ENCODE data around the gene CENPV. TPM values are rescaled to one million over a fixed set of nuclear protein-coding genes. Genes with fewer than 3 reads are reported as not detected.

CENPV gene
- total RNA-seq, 1 donor from 2014 or later, result 38.8 TPM

DNA sequence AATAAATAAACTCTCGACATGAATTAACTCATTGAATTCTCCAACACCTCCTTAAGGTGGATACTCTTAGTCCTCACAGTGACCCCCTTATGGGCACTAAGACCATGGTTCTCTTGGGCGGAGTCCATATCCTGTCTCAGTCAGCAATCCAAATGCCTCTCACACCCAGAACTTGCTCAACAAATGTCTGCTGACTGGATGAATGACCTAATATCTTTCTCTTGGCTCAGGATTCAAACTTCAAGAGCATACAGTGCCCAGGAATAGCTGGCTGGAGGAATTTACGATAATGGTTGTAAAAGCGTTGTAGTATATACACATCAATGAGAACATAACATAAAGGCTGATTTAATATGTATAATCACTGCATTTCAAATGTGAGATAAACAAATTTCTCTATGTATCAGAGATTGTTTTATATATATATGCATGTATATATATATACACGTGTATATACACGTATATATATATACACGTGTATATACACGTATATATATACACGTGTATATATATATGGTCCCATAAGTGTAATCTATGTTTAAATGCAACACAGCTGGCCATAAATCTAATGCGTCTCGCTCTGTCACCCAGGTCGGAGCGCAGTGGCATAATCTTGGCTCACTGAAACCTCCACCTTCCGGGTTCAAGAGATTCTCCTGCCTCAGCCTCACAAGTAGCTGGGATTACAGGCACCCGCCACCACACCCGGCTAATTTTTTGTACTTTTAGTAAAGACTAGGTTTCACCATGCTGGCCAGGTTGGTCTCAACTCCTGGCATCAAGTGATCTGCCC is 21.1 kb upstream of the CENPV start:
- Histone ChIP-seq H3K9ac (ENCODE audit: low read length) (no peak overlapping the region), H2AFZ (ENCODE audit: low read depth, low read length) (no peak overlapping the region), H3K27ac (ENCODE audit: low read depth, low read length) (no peak overlapping the region), H3K9me3 (ENCODE audit: insufficient read depth, low read depth, low read length) (no peaks in the 10 kb centered on the region), H3K27me3 (ENCODE audit: insufficient read depth, low read length) (no peaks in the 10 kb centered on the region), H3K4me1 (ENCODE audit: insufficient read depth, low read length) (no peaks in the 10 kb centered on the region), H3K79me2 (ENCODE audit: insufficient read depth, low read length) (no peaks in the 10 kb centered on the region), H3K4me2 (ENCODE audit: low read length) (no peak overlapping the region), H3K36me3 (ENCODE audit: insufficient read depth, low read length) (no peaks in the 10 kb centered on the region), H4K20me1 (ENCODE audit: insufficient read depth, low read length) (no peaks in the 10 kb centered on the region), H3K4me3 (ENCODE audit: insufficient read depth, low read depth, low read length) (no peak overlapping the region)
- Mint-ChIP-seq H3K27me3 (ENCODE audit: low read depth, unreplicated experiment) (no peaks in the 10 kb centered on the region), H3K36me3 (ENCODE audit: low read depth, unreplicated experiment) (no peaks in the 10 kb centered on the region), H3K9me3 (ENCODE audit: unreplicated experiment) (no peaks in the 10 kb centered on the region), H3K4me1 (ENCODE audit: low read depth, unreplicated experiment) (no peaks in the 10 kb centered on the region), H3K27ac (ENCODE audit: unreplicated experiment) (no peak overlapping the region), H3K4me3 (ENCODE audit: unreplicated experiment) (no peak overlapping the region)
- FAIRE-seq (no peak), DNase-seq (ENCODE audit: low read depth) (peak; percentile 54)
- TF ChIP-seq, protein P1, sequence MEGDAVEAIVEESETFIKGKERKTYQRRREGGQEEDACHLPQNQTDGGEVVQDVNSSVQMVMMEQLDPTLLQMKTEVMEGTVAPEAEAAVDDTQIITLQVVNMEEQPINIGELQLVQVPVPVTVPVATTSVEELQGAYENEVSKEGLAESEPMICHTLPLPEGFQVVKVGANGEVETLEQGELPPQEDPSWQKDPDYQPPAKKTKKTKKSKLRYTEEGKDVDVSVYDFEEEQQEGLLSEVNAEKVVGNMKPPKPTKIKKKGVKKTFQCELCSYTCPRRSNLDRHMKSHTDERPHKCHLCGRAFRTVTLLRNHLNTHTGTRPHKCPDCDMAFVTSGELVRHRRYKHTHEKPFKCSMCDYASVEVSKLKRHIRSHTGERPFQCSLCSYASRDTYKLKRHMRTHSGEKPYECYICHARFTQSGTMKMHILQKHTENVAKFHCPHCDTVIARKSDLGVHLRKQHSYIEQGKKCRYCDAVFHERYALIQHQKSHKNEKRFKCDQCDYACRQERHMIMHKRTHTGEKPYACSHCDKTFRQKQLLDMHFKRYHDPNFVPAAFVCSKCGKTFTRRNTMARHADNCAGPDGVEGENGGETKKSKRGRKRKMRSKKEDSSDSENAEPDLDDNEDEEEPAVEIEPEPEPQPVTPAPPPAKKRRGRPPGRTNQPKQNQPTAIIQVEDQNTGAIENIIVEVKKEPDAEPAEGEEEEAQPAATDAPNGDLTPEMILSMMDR (IDR thresholded peaks at IDR 0.05; ENCODE audit: insufficient read depth, low read depth, low read length), result no peak
- TF ChIP-seq EZH2 (IDR thresholded peaks at IDR 0.05; ENCODE audit: insufficient read depth, low read length), result no peak

GRCh38 chr17:16371742-16372141 is 18.5 kb upstream of the CENPV start:
- Histone ChIP-seq H3K79me2 (ENCODE audit: insufficient read depth, low read length) (no peaks in the 10 kb centered on the region), H3K9ac (ENCODE audit: low read length) (no peak overlapping the region), H2AFZ (ENCODE audit: low read depth, low read length) (no peak overlapping the region), H3K27me3 (ENCODE audit: insufficient read depth, low read length) (no peaks in the 10 kb centered on the region), H3K9me3 (ENCODE audit: insufficient read depth, low read depth, low read length) (no peaks in the 10 kb centered on the region), H4K20me1 (ENCODE audit: insufficient read depth, low read length) (no peaks in the 10 kb centered on the region), H3K4me2 (ENCODE audit: low read length) (no peak overlapping the region), H3K4me1 (ENCODE audit: insufficient read depth, low read length) (no peaks in the 10 kb centered on the region), H3K36me3 (ENCODE audit: insufficient read depth, low read length) (no peaks in the 10 kb centered on the region), H3K27ac (ENCODE audit: low read depth, low read length) (no peak overlapping the region), H3K4me3 (ENCODE audit: insufficient read depth, low read depth, low read length) (no peak overlapping the region)
- peak; percentile 59 for DNase-seq (ENCODE audit: low read depth)
- no peak overlapping the region for H3K27ac Mint-ChIP-seq (ENCODE audit: unreplicated experiment)
- H3K4me3 Mint-ChIP-seq (ENCODE audit: unreplicated experiment), result no peak overlapping the region
- H3K9me3 Mint-ChIP-seq (ENCODE audit: unreplicated experiment), result no peaks in the 10 kb centered on the region
- H3K27me3 Mint-ChIP-seq (ENCODE audit: low read depth, unreplicated experiment), result no peaks in the 10 kb centered on the region
- no peak for TF ChIP-seq EZH2 (IDR thresholded peaks at IDR 0.05; ENCODE audit: insufficient read depth, low read length)
- TF ChIP-seq, protein P1 (IDR thresholded peaks at IDR 0.05; ENCODE audit: insufficient read depth, low read depth, low read length), result no peak
- H3K36me3 Mint-ChIP-seq (ENCODE audit: low read depth, unreplicated experiment), result no peaks in the 10 kb centered on the region
- no peak for FAIRE-seq
- H3K4me1 Mint-ChIP-seq (ENCODE audit: low read depth, unreplicated experiment), result no peaks in the 10 kb centered on the region

GRCh38 chr17:16364625-16365024 is 11.4 kb upstream of the CENPV start:
- H3K9me3 ChIP-seq (ENCODE audit: insufficient read depth, low read depth, low read length), result no peaks in the 10 kb centered on the region
- Mint-ChIP-seq H3K4me1 (ENCODE audit: low read depth, unreplicated experiment) (no peaks in the 10 kb centered on the region), H3K4me3 (ENCODE audit: unreplicated experiment) (no peak overlapping the region), H3K27ac (ENCODE audit: unreplicated experiment) (no peak overlapping the region), H3K27me3 (ENCODE audit: low read depth, unreplicated experiment) (no peaks in the 10 kb centered on the region), H3K36me3 (ENCODE audit: low read depth, unreplicated experiment) (no peaks in the 10 kb centered on the region), H3K9me3 (ENCODE audit: unreplicated experiment) (no peaks in the 10 kb centered on the region)
- no peak for TF ChIP-seq EZH2 (IDR thresholded peaks at IDR 0.05; ENCODE audit: insufficient read depth, low read length)
- TF ChIP-seq, protein P1 (IDR thresholded peaks at IDR 0.05; ENCODE audit: insufficient read depth, low read depth, low read length), result no peak
- FAIRE-seq (no peak), DNase-seq (ENCODE audit: low read depth) (no peak)
- no peaks in the 10 kb centered on the region for H3K79me2 ChIP-seq (ENCODE audit: insufficient read depth, low read length)
- H3K9ac ChIP-seq (ENCODE audit: low read length), result no peak overlapping the region
- no peak overlapping the region for H3K4me2 ChIP-seq (ENCODE audit: low read length)
- no peaks in the 10 kb centered on the region for H3K36me3 ChIP-seq (ENCODE audit: insufficient read depth, low read length)
- no peak overlapping the region for H2AFZ ChIP-seq (ENCODE audit: low read depth, low read length)
- H3K4me1 ChIP-seq (ENCODE audit: insufficient read depth, low read length), result no peaks in the 10 kb centered on the region
- no peaks in the 10 kb centered on the region for H3K27me3 ChIP-seq (ENCODE audit: insufficient read depth, low read length)
- H4K20me1 ChIP-seq (ENCODE audit: insufficient read depth, low read length), result no peaks in the 10 kb centered on the region
- no peak overlapping the region for H3K4me3 ChIP-seq (ENCODE audit: insufficient read depth, low read depth, low read length)
- no peak overlapping the region for H3K27ac ChIP-seq (ENCODE audit: low read depth, low read length)
